Activated T-helper 17 cell treated with anti-CD3 and anti-CD28 coated beads, Interleukin-2, amount 50 U/mL, for 72 hours (primary cell): ENCODE results near the gene PDZD11. TPM values are rescaled to one million over a fixed set of nuclear protein-coding genes. Genes with fewer than 3 reads are reported as not detected.
A peak's percentile ranks its signal among the peaks of the same experiment; 100 is the strongest.
"Not testable (repeated sequence)": the region's sequence is repeated elsewhere in the genome, so short reads cannot be mapped to it uniquely, and the experiment has no call there.

Source experiments
- ATAC-seq: fragments of 150-1000 bp; cut with Tn5 transposase; replicated peaks from 2 replicates; pipeline ENCODE4 v1.10.0; 2021; ENCODE audit warnings: mild to moderate bottlenecking, moderate library complexity
- H3K27ac Mint-ChIP-seq: one replicate; pipeline ENCODE4 v1.8.0; 2022; ENCODE audit warnings: mixed read lengths
- H3K27me3 Mint-ChIP-seq: one replicate; pipeline ENCODE4 v1.8.0; 2022; ENCODE audit warnings: mixed read lengths
- H3K36me3 Mint-ChIP-seq: one replicate; pipeline ENCODE4 v1.8.0; 2022; ENCODE audit warnings: low read depth, mild to moderate bottlenecking, mixed read lengths
- H3K4me1 Mint-ChIP-seq: one replicate; pipeline ENCODE4 v1.8.0; 2022; ENCODE audit warnings: mixed read lengths
- H3K4me3 Mint-ChIP-seq: one replicate; pipeline ENCODE4 v1.8.0; 2022; ENCODE audit warnings: mild to moderate bottlenecking, mixed read lengths
- H3K9me3 Mint-ChIP-seq: one replicate; pipeline ENCODE4 v1.8.0; 2022; ENCODE audit warnings: mixed read lengths
- total RNA-seq, 2 donors: library from RNA; stranded (reverse); gene quantifications; one replicate each; pipeline ENCODE4 v1.2.3, GENCODE V29; 2022

PDZD11 gene
- total RNA-seq, 2 donors from 2014 or later = 21.6 to 32.1 TPM

DNA sequence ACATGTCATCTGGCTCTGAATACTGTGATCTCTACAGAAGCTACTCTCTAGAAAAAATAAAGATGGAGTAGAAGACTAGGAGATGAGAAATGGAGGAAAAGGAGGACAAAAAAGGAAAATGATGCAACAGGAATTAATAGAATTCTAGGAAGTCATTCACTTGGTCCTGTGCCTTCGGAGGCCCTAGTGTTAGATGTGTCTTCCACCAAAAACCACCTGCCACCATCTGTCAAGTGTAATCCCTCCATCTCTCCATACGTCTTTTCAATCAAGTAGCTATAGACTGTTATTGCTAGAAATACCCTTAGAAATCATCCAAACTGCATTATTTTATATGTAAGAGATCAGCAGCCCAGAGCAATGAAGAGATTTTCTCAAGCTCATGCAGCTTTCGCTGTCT lies 10.6 kb downstream of the PDZD11 start:
- Mint-ChIP-seq H3K36me3 (peaks cover 1% of the 10 kb centered on the region), H3K4me3 (no peak overlapping the region), H3K9me3 (no peaks in the 10 kb centered on the region), H3K27ac (no peak overlapping the region), H3K27me3 (no peaks in the 10 kb centered on the region), H3K4me1 (no peaks in the 10 kb centered on the region)
- ATAC-seq = no peak

DNA sequence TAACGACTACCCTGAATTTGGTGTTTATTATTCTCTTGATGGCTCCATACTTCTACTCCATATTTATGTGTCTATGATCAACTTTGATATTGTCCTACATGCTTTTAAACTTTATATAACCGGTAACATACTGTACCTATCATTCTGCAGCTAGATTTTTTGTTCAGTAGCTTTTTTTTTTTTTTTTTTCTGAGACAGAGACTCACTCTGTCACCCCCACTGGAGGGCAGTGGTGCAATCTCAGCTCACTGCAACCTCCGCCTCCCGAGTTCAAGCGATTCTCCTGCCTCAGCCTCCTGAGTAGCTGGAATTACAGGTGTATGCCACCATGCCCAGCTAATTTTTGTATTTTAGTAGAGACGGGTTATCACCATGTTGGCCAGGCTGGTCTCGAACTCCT lies 15.7 kb downstream of the PDZD11 start:
- not testable (repeated sequence) for H3K4me1 Mint-ChIP-seq, H3K4me3 Mint-ChIP-seq, H3K9me3 Mint-ChIP-seq, H3K27ac Mint-ChIP-seq, ATAC-seq, H3K36me3 Mint-ChIP-seq, H3K27me3 Mint-ChIP-seq

DNA sequence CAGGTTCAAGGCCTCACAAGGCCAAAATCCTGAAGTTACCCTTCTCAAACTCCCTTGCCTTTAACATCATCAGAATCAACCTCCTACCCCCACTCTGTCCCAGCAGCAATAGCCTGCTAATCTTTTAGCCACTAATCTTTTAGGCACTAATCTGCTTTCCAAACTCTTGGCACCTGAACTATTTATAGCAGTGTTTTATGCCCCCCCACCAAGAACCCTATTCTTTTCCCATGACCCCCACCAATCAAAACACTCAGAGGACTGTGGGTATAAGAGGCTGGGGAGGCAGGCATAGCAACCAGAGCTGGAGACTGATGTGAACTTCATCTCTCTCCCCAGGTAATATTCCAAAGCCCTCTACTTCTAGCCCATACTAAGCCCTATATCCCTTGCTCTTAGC lies 21.7 kb downstream of the PDZD11 start, which contains the start of gene ARR3:
ARR3 (plus strand) TSS at position 301 of the 400 bp plus-strand sequence. CDS start 1,052 bp downstream, outside the sequence.
- H3K9me3 Mint-ChIP-seq = no peaks in the 10 kb centered on the region
- no peak within 1 kb of the TSS for H3K4me3 Mint-ChIP-seq
- no peak for ATAC-seq
- H3K36me3 Mint-ChIP-seq = no peaks in the 10 kb centered on the region
- no peaks in the 10 kb centered on the region for H3K4me1 Mint-ChIP-seq
- H3K27me3 Mint-ChIP-seq = no peaks in the 10 kb centered on the region
- H3K27ac Mint-ChIP-seq = no peak within 1 kb of the TSS

DNA sequence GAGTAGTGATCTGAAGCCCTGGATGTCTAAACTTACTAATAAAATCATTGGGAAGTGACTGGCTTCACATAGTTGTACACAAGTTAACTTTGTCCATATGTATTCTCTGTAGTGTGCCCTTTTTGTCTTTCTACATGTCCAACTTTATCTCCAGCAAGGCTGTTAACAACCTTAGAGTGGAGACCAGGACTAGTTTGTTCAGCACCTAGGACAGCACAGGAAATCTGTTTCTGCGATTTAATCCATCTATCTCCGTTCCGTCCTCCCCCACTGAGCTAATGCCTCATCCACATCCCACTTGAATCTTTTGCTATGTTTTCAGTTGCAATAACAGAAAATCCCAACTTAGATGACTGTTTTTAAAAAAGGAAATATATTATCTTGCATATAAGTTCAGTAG lies 24.9 kb downstream of the PDZD11 start:
- Mint-ChIP-seq H3K9me3 (no peaks in the 10 kb centered on the region), H3K36me3 (no peaks in the 10 kb centered on the region), H3K27ac (no peak overlapping the region), H3K4me3 (no peak overlapping the region), H3K4me1 (no peaks in the 10 kb centered on the region), H3K27me3 (no peaks in the 10 kb centered on the region)
- no peak for ATAC-seq

DNA sequence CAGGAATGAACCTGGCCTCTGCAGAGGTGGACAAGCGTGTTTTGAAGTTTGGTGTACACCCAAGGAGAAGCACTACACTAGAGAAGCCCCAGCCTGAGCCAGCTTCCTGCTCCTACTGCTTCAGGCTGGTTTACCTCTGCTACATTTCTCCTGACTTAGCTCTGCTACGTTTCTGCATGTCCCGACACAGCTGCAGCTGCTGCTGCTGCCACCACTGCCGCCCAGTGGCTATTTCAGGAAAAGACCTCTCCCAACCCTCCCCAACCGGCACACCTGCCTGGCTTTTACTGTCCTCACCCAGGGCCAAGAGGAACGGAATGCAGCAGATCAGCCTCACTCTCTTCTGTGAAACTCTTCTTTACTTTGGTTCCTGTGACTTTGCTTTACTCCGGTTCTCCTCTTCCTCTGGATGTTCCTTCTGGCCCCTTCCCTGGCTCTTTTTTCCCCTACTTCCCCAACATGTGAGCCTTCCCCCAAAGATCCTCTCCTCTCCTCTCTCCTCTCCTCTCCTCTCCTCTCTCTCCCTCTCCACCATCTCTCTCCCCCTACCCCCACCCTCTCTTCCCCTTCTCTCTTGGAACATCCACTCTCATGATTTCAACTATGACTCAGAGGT lies 26.7 kb downstream of the PDZD11 start:
- no peaks in the 10 kb centered on the region for H3K36me3 Mint-ChIP-seq
- H3K4me3 Mint-ChIP-seq = no peak overlapping the region
- ATAC-seq = peak; percentile 59
- H3K9me3 Mint-ChIP-seq = no peaks in the 10 kb centered on the region
- H3K4me1 Mint-ChIP-seq = no peaks in the 10 kb centered on the region
- H3K27me3 Mint-ChIP-seq = no peaks in the 10 kb centered on the region
- no peak overlapping the region for H3K27ac Mint-ChIP-seq

DNA sequence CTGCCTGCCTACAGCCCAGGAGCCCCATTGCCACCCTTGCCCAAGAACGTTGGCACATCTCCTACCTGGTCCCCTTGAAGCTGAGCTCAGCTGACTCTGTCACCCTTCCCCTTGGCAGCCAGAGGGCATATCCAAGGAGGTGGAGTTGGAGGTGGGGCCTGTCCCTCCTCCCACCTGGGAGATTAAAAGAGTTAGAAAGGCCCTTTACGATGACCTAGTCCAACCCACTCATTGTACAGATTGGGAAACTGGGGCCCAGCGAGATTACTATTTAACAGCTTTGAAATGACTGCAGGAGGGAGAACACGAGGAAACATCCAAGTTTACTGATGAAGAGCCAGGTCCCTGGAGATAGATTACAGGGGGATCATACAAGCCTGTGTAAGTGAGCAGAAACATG lies 29.6 kb downstream of the PDZD11 start, which contains the start of gene P2RY4:
P2RY4 (minus strand) TSS at position 101 of the 400 bp plus-strand sequence. CDS start 580 bp downstream, outside the sequence.
- Mint-ChIP-seq H3K36me3 (no peaks in the 10 kb centered on the region), H3K27me3 (no peaks in the 10 kb centered on the region), H3K27ac (no peak within 1 kb of the TSS), H3K4me3 (no peak within 1 kb of the TSS), H3K9me3 (no peaks in the 10 kb centered on the region), H3K4me1 (no peaks in the 10 kb centered on the region)
- ATAC-seq = no peak

DNA sequence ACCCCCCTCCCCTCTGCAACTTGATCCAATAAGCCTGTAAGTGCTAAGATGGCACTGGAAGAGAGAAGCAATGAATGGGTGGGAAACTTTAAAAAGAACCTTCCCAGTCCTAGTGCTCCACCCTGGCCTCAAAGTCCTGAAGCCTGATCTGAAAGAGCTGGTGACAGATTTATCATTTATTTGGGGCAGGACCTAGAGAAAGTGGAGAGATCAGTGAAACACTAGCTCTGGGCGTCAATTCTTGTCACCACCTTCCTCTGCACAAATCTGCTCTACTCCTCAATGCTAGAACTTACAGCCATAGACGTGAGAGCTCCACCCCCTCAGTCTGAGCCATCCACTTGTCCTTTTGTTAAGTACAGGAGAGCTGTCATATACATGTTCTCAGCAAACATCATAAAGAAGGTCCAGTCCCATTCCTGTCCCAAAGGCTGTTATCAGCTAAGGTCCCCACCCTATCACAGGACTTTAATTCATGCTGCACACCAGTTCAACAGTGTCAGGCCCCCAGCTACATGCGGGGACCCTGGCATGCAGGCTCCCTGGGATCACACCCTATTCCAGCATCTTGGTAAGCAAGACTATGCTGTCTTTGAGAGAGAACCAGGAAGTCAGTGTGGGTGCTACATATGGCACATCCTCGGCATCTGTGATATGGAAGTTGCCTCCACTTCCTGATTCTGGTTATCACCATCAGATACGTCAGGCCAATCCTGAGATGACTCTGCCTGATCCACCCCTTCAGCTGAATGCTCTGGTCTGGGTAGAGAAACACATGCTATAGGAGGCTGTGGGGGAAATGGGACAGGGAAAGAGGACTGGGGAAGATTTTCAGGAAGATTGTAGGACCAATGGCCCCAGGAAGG lies 32.1 kb downstream of the PDZD11 start:
- Mint-ChIP-seq H3K27me3 (no peaks in the 10 kb centered on the region), H3K4me3 (no peak overlapping the region), H3K27ac (no peak overlapping the region), H3K9me3 (no peaks in the 10 kb centered on the region), H3K4me1 (peaks cover 14% of the 10 kb centered on the region), H3K36me3 (no peaks in the 10 kb centered on the region)
- ATAC-seq = no peak

DNA sequence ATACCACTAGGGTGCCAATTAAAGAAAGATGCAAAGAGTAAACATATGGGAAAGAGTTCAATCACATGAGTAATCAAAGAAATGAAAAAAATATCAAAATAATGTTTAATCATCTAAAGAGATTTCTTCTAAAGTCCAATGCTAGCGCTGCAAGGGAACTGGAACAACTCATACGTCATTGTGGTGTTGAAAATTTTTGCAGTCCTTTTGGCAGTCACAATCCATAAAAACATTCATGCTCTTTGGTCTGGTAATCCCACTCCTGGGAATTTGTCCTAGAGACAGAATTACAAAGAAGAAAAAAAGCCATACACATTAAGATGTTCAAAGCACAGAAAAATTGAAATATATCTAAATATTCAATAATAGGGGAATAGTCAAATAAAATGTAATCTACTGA lies 34.3 kb downstream of the PDZD11 start:
- Mint-ChIP-seq H3K9me3 (no peaks in the 10 kb centered on the region), H3K4me3 (no peak overlapping the region), H3K27me3 (no peaks in the 10 kb centered on the region), H3K27ac (no peak overlapping the region), H3K36me3 (no peaks in the 10 kb centered on the region), H3K4me1 (peaks cover 14% of the 10 kb centered on the region)
- ATAC-seq = no peak

DNA sequence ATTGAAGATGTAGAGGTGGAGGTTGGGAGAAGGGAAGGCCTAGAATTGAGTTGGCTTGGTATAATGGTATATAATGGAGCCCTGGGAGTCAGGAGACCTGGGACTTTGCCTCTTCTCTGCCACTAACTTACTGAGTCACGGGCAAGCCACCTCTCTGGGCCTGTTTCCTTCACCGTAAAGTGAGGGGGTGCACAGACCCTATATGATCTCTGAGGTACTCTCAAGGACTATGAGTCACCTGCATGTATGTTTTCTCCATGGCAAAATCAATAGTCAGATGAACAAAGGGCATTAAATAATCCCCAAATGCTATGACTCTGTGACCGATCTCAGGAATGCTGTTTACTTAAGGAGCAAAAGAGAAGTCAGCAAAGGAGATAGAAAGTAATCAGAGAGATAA lies 34.8 kb downstream of the PDZD11 start:
- no peak for ATAC-seq
- H3K4me3 Mint-ChIP-seq = no peak overlapping the region
- no peaks in the 10 kb centered on the region for H3K27me3 Mint-ChIP-seq
- H3K4me1 Mint-ChIP-seq = peaks cover 14% of the 10 kb centered on the region
- no peaks in the 10 kb centered on the region for H3K9me3 Mint-ChIP-seq
- H3K27ac Mint-ChIP-seq = no peak overlapping the region
- H3K36me3 Mint-ChIP-seq = no peaks in the 10 kb centered on the region

DNA sequence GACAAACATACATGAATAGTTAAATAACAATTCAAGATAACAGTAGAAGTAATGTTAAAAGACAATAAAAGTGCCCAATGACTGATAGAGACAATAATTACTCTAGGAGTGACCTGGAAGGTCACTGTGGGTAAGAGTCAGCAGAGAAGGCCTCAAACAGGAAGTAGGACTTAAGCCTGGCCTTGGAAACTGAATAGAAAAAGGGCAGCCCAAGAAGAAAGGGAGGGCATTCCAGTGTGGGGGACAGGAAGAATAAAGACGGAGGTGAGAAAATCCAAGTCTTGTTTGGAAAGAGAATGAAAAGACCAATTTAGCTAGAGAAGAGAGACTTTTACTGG lies 35.7 kb downstream of the PDZD11 start:
- Mint-ChIP-seq H3K27me3 (no peaks in the 10 kb centered on the region), H3K9me3 (no peaks in the 10 kb centered on the region), H3K36me3 (no peaks in the 10 kb centered on the region), H3K4me3 (peak overlapping the region; percentile 11), H3K27ac (peak overlapping the region; percentile 66), H3K4me1 (peaks cover 14% of the 10 kb centered on the region)
- peak; percentile 24 for ATAC-seq

DNA sequence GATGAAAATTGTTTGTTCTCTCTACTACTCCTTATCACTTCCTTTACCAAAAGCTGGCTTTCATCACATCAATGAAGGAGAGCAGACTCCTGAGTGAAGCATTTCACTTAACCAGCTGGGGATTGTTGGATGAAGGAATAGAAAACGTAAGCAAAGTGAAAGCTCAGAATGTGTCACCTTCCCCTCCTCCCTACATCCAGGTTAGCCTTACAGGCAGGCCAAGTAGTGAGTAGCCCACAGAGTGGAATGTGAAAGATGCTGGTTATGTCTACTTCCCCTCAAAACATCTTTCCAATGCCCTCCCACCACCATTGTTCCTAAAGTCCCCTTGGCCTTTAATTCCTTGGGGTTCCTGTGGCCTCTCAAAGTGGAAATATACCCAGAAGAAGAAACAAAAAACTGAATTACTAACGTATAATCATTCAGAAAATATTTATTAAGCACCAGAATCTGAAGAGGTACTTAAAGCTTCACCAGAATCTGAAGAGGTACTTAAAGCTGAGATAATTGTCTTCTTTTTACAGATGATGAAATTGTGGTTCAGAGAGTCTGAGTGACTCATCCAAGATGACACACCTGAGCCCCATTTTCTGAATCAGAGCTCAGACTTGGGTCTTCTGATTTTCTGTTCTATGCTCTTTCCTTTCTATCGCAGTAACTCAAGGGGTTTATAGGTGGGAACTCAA lies 36.2 kb downstream of the PDZD11 start:
- H3K36me3 Mint-ChIP-seq = no peaks in the 10 kb centered on the region
- peak; percentile 86 for ATAC-seq

DNA sequence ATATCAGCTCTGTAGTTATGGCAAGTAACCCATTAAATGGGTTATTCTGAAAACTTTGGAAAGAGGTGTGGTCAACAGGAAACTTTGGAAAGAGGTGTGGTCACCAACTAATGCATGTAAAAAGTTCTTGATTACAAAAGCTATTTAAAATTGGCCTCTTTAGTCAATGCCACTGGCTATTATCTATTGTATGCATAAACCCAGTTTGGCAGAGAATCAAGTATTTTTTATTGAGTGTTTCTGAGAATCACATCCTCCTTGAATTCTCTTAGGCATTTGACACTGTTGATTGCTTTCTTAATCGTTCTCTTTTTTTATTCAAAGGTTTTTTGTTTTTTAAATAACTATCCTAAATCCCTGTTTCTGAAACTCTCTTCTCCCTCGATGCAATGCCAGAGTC lies 37.2 kb downstream of the PDZD11 start:
- Mint-ChIP-seq H3K4me3 (no peak overlapping the region), H3K9me3 (no peaks in the 10 kb centered on the region), H3K4me1 (peaks cover 14% of the 10 kb centered on the region), H3K36me3 (no peaks in the 10 kb centered on the region), H3K27me3 (no peaks in the 10 kb centered on the region), H3K27ac (peak overlapping the region; percentile 66)
- ATAC-seq = no peak

More for the DNA sequence above, 36.2 kb downstream of the PDZD11 start:
- H3K27me3 Mint-ChIP-seq = no peaks in the 10 kb centered on the region
- no peaks in the 10 kb centered on the region for H3K9me3 Mint-ChIP-seq
- peak overlapping the region; percentile 66 for H3K27ac Mint-ChIP-seq
- peaks cover 14% of the 10 kb centered on the region for H3K4me1 Mint-ChIP-seq
- H3K4me3 Mint-ChIP-seq = peak overlapping the region; percentile 11

DNA sequence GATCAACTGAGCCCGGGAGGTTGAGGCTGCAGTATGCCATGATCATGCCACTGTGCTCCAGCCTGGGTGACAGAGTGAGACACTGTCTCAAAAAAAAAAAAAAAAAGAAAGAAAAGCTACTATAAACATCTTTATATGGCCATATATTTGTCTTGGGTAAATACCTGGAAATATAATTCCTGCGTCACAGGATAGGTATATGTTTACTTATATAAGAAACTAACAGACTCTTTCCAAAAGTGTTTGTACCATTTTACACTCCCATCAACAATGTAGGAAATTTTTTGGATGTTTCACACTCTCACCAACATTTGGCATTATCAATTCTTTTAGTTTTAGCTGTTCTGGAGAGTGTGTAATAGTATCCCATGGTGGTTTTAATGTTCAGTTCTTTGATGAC lies 42.5 kb downstream of the PDZD11 start:
- Mint-ChIP-seq H3K9me3 (no peaks in the 10 kb centered on the region), H3K27ac (no peak overlapping the region), H3K27me3 (no peaks in the 10 kb centered on the region), H3K36me3 (no peaks in the 10 kb centered on the region), H3K4me1 (no peaks in the 10 kb centered on the region), H3K4me3 (no peak overlapping the region)
- no peak for ATAC-seq

DNA sequence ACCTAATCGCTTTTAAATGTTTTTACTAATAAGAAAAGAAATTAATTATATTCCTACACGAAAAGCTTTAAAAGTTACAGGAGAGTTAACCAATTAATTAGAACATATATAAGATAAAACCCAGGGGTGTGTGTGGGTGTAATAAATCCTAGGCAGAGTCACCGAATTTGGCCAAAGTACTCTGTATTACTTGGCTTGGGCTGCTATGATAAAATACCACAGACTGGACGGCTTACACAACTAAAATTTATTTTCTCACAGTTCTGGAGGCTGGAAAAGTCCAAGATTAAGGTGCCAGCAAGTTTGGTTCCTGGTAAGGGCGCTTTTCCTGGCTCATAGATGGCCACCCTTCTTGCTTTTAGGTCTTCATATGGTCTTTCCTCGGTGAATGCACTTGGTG lies 44.8 kb downstream of the PDZD11 start:
- H3K27me3 Mint-ChIP-seq = no peaks in the 10 kb centered on the region
- no peaks in the 10 kb centered on the region for H3K4me1 Mint-ChIP-seq
- H3K9me3 Mint-ChIP-seq = no peaks in the 10 kb centered on the region
- H3K27ac Mint-ChIP-seq = no peak overlapping the region
- ATAC-seq = no peak
- no peaks in the 10 kb centered on the region for H3K36me3 Mint-ChIP-seq
- H3K4me3 Mint-ChIP-seq = no peak overlapping the region

DNA sequence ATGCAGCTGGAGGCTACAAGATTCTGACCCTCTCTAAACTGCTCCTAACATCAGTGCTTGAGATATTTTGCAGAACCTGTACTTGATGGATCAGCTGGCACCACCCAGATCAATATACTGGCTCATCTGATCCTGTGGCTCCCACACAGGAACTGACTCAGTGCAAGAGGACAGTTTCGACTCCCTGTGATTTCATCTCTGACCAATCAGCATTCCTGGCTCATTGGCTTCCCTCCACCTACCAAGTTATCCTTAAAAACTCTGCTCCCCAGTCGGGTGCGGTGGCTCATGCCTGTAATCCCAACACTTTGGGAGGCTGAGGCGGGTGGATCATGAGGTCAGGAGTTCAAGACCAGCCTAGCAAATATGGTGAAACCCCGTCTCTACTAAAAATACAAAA lies 46.1 kb downstream of the PDZD11 start:
- ATAC-seq, H3K27me3 Mint-ChIP-seq, H3K4me3 Mint-ChIP-seq, H3K9me3 Mint-ChIP-seq, H3K27ac Mint-ChIP-seq, H3K36me3 Mint-ChIP-seq, H3K4me1 Mint-ChIP-seq: not testable (repeated sequence)
